ENCODE measurements around the gene MYD88.

The MYD88 gene

GRCh38 chr3:38111201-38111600 lies 27.3 kb upstream of the MYD88 start:
- H3K4me3 ChIP-seq (ENCODE audit: low read depth, low read length): no peak overlapping the region
- in situ Hi-C loops (cut with HindIII; ENCODE audit: low sequenced_read_pairs): no loop called here
- DNase-seq (ENCODE audit: low read depth): no peak
- no peak for TF ChIP-seq CTCF (IDR thresholded peaks at IDR 0.05; ENCODE audit: low read depth, low read length, missing control alignments)

DNA sequence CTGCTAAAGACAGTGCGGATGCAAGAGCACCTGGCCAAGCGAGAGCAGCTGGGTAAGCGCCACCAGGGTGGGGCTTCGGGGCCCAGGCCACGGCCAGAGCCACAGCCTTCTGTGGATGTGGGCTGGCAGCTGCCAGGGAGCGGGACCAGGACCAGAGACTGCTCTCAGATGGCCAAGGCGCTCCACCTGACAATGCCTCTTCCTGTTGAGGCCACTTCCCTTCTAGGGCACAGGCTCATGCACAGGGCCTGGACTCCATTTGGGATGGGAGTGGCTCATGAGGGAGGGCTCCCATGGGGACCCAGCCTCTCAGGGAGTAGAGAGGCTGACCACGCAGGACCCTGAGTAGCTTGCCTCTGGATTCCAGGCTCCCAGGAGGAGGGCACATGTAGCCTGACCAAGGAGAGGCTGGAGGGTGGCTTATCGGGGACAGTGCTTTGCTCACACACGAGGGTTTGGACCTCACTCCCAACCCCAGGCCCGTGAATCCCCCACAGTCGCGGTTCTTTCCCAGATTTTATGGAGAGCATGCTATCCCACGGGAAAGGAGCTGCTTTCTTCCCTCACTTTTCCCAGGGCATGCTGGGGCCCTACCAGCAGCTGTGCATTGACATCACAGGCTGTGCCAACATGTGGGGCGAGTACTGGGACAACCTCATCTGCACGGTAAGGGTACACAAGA lies 26.6 kb upstream of the MYD88 start:
- no peak for DNase-seq (ENCODE audit: low read depth)
- TF ChIP-seq CTCF (IDR thresholded peaks at IDR 0.05; ENCODE audit: low read depth, low read length, missing control alignments): no peak
- no peak overlapping the region for H3K4me3 ChIP-seq (ENCODE audit: low read depth, low read length)
- in situ Hi-C loops (cut with HindIII; ENCODE audit: low sequenced_read_pairs): no loop called here

DNA sequence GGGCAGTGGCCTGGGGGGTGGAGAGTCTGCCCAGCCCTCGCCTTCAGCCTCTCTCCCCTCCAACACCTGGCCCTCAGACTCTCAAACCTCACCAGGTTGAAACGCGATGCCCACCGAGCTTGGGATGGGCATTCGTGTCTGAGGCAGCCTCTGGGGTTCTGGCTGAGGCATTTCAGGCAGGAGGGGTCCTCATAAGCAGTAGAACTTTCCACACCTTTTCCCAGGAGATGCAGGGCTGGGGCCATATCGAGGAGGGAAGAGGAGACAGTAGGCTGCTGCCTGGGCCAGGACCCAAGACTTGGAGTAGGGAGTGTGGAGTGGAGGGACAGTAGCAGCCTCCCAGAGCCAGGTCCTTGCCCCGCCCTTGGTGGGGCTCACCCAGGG lies 26.1 kb upstream of the MYD88 start:
- in situ Hi-C loops (cut with HindIII; ENCODE audit: low sequenced_read_pairs): no loop called here
- H3K4me3 ChIP-seq (ENCODE audit: low read depth, low read length): no peak overlapping the region
- DNase-seq (ENCODE audit: low read depth): no peak
- TF ChIP-seq CTCF (IDR thresholded peaks at IDR 0.05; ENCODE audit: low read depth, low read length, missing control alignments): no peak

- TF ChIP-seq CTCF (IDR thresholded peaks at IDR 0.05; ENCODE audit: low read depth, low read length, missing control alignments): no peak
- H3K4me3 ChIP-seq (ENCODE audit: low read depth, low read length): no peak overlapping the region
- DNase-seq (ENCODE audit: low read depth): no peak
- in situ Hi-C loops (cut with HindIII; ENCODE audit: low sequenced_read_pairs): no loop called here
These were observed 24.2 kb upstream of the MYD88 start for GRCh38 chr3:38114052-38114874.

GRCh38 chr3:38114875-38115644 lies 23.4 kb upstream of the MYD88 start:
- in situ Hi-C loops (cut with HindIII; ENCODE audit: low sequenced_read_pairs): no loop called here
- no peak for DNase-seq (ENCODE audit: low read depth)
- H3K4me3 ChIP-seq (ENCODE audit: low read depth, low read length): no peak overlapping the region
- TF ChIP-seq CTCF (IDR thresholded peaks at IDR 0.05; ENCODE audit: low read depth, low read length, missing control alignments): no peak

- no peak for TF ChIP-seq CTCF (IDR thresholded peaks at IDR 0.05; ENCODE audit: low read depth, low read length, missing control alignments)
- H3K4me3 ChIP-seq (ENCODE audit: low read depth, low read length): no peak overlapping the region
- in situ Hi-C loops (cut with HindIII; ENCODE audit: low sequenced_read_pairs): no loop called here
- DNase-seq (ENCODE audit: low read depth): no peak
These were observed 22.6 kb upstream of the MYD88 start for GRCh38 chr3:38115645-38116427.

Data from astrocyte of the cerebellum (primary cell).